IPS DF 4.7 (cell line): ENCODE results near the gene FAM163B.

Experiments used
- DNase-seq: peaks from one replicate; pipeline ENCODE4 v3.0.0-alpha.2; 2013; ENCODE audit warnings: low spot score; ENCODE audit errors: extremely low read depth

Gene FAM163B

DNA sequence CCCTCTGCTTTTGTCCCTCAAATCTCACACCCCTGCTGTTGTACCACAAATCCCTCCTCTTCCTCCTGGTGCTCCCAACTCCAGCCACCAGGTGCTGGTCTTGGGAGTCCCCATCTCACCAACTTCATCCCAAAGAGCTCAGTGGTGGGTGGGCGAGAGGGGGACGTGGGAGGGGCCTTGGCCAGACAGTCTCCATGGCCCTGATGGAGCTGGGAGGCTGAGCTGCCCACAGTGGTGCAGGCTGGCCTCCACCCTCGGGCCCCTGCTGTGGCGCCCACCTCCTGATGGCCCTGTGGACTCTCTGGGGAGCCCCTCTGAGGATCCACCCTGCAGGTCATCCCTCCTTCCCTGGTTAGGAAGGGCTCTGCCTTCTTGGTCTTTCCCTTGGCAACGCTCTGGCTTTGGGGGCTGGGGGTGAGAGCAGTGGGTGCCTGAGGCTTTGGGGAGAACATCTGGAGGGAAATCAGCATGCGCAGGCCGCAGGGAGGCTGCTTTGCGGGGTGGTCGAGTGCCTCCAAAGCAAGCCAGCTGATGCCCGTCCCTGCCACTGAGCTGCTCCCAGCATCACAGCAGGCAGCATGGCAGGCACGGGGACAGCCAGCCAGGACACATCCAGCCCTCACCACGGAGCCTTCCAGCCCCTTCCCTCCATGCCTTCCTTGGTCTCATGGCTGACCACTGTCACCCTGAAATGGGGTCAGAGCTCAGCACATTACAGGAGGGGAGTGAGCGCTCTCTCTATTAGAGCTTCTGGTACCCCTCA is 7.6 kb upstream of the FAM163B start:
- DNase-seq: no peak

DNA sequence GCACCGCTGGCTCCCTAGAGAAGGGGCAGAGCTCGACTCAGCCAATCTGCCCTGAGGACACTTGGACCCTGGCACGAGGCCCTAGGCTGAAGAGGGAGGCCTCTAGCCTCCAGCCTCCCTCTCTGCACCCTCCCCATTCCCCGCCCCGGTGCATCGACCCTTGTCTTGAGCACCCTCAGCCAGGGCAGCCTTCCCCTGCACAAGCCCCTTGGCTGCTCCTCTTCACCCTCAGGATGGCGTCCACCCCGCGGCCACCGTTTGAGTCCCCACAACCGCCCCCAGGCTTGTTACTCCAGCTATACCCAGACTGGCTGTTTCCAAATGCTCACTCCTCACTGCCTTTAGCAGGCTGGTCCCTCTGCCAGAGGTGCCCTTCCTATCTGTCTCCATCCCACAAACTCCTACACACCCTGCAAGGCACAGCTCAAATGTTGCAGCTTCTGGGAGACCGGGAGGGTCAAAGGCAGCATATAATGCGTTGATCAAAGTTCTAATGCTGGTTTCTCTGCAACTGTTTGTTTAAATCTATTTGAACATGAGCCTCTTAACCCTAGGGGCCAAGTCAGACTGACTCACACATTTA is 6.5 kb upstream of the FAM163B start:
- no peak for DNase-seq

DNA sequence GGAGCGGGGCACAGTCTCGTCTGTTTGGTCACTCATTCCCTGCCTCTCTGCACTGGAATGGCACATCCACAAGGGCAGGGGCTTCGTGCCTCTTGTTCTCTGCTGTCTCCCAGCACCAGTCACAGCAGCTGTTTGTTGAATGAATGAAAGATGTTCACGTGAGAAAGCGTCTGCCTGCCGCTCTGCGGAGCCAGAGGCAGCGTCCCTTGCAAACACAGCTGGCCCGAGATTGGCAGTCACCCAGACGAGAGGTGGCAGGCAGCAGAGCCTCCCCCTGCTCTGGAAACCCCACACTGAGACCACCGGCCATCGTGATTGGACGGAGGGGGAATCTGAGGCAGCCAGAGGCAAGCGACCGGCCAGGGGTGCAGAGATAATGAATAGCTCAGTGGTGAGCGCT is 6.0 kb upstream of the FAM163B start:
- DNase-seq: no peak

DNA sequence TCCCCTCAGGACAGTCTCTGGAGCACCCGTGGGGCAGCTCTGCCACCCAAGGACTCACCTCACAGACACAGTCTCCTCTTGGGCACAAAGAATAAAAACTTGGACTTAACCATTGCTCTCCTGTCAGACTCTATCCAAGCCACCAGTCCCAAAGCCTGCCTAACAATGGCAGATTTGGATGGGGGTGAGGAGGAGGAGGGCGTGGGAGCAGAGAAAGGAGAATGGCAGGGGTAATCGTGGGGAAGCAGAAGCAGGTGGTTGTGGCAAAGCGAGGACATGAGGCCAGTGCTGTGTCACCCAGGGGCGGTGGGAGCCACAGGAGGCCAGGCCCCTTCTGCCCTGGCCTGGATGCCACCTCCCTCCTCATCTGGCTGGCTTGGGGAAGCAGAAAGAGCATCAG is 5.5 kb upstream of the FAM163B start:
- DNase-seq: no peak

DNA sequence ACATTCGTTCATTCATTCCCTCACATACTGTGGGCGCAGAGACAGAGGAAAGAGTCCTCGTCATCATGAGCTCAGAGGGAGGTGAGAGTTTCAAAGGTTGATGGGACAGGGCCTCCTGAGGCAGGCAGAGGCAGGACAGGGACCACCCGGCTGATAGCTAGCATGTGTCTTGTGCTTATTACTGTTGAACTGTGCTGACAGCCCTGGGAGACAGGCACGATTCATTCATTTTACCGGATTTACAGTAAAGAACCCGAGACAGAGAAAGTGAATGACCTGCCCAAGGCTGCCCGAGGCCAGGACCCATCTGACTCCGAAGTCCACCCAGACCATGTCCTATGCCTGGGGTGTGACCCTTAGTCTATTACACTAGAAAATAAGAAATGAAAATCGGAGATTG is 4.9 kb upstream of the FAM163B start:
- no peak for DNase-seq

DNA sequence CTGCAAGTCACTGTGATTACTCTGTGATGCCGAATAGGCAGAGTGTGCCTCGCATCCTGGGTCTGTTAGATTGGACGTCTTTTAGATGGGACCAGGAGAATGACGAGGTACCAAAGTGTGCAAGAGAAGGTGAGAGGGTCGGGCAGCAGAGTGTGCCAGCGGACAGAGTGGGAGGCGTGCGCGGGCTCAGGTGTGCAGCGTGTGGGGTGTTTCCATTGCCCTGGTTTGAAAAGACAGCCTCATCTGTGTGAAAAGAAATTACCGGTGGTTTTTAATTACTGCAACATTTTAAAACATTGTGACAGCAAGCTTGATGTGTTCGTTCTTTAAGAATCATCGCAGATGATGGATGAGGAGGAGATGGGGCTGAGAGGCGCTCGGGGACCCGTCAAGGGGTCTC is 4.2 kb upstream of the FAM163B start:
- no peak for DNase-seq

DNA sequence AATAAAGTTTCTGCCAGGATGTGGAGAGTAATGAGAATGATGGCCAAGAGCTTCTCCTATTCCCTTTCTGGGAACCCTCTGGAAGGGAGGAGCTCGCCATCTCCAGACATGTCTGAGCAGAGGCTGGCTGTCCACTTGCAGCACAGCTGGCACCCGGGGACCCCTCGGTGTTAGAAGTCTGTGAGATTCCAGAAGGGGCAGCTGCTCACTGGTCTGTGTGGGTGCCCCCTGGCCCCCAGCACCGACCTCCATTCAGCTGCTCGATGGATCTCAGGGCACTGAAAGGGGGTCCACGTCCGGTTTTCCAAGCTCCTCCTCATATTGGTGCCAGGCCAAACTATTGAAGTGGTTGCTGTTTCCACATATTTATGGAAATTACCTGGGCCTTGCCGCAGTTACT is 3.6 kb upstream of the FAM163B start:
- no peak for DNase-seq

DNA sequence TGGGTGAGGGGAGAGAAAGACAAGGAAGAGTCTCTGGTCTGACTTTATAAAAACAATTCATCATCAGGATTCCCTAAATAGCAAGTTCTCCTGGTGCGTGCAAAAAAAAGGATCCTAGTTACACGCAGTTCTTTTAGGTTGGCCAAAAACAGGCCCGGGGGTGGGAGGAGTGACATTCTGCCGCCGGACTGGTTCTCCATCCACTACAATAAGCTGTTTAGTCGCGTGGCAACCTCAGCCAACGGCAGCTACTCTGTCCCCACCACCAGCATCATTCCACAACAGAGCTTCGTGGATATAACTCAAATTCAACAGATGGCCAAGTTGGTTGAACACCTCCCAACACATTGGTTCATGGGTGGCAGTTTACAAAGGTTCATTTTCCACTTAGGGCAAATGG is 2.9 kb upstream of the FAM163B start:
- DNase-seq: no peak

DNA sequence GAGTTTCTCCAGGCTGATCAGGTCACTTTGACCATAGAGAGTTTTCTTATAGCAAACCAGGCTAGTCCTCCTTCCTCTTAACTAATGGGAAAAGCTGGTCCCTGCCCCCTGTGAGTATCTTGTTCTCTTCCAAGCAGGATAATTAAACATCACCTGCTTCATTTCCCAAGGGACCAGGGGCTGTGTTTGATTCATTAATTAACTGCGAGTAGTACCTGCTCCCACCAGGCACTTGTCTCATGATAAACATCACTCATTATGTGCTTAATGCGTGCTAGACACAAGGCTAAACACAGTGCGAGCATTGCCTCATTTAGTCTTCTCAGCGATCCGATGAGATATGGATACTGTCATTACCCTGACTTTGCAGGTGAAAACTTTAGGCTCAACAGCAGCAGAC is 1.7 kb upstream of the FAM163B start:
- DNase-seq: no peak

DNA sequence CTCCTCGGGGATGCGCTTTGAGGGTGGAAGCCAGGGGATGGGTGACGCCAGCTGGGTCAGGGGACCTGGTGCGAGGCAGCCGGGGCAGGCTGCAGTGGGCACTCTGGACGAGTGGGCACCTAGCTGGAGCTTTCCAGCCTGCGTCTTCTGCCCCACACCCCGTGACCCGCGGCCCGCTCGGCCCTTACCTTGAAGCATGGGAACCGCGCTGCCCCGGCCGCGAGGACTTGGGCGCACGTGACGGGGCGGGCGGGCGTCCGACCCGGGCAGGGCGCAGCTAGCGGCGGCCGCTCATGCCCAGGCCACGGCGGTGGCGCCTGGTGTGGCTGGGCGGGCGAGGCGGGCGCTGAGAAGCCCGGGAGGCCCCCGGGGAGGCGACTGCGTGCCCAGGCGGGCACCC is 300 bp downstream of the FAM163B start:
- no peak for DNase-seq

DNA sequence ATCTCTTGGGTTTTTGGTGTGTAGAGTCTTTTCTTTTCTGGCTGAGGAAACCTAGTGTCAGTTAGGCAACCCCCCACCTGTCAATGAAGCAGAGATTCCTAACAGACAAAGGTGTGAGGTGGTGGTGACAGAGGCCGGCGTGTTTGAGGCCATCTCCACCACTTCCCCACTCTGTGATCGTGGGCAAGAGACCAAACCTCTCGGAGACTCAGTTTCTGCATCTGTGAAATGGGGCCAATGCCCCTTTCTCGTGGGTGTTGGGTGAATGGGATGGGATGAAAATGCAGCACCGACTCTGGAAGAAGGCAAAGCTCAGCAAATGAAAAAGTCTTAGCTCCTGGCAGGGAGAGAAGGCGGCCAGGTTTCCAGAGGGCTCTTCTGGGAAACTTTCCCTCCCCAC is 807 bp downstream of the FAM163B start:
- no peak for DNase-seq

DNA sequence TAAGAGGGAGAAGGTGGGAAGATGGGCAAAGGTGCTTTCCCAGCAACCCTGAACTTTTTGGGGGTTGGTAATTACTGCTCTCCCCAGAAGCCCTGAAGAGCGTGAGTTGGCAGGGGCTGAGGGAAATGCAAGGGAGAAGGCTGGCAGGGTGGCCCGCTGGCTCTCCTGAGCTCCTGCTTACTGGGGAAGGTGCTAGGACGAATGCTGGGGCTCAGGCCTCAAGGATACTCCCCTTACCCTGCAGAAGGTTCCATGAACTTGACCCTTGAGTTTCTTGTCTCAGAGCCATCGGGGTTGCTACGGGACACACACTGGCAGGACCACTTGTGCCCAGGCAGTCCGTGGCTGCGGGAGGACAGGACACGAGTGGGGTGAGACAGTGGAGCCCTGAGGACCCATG is 1.2 kb downstream of the FAM163B start:
- DNase-seq: no peak

DNA sequence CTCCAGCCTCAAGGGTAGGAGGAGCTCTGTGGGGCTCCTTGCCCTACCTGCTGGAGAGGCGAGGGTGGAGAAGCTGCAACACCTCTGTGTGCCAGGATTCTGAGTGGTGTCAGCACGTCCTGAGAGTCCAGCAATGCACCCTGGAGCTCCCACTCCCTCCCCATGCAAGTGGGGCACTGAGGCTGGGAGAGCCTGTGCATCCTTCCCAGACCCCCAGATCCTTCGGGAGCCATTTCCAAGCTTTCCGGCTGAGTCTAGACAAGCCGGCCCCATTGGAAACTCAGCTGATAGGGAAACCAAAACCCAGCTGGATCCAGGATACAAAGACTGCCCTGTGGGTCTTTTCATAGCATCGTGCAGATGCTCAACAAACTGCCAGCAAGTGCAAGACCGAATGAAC is 1.8 kb downstream of the FAM163B start:
- no peak for DNase-seq

DNA sequence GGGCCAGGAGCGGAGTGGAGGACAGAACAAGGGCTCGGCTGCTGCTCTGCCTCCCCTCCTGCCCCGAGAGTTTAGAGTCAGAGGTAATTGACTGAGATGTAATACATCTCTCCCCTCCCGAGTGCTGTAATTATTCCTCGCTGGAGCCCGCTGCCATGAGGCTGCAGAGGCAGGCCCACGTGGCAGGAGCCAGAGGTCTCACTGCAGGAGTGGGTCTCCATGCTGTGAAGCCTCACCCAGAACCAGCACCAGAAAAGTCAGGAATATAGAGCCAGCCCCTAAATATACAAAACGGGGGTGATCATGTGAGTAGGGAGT is 2.5 kb downstream of the FAM163B start:
- no peak for DNase-seq

DNA sequence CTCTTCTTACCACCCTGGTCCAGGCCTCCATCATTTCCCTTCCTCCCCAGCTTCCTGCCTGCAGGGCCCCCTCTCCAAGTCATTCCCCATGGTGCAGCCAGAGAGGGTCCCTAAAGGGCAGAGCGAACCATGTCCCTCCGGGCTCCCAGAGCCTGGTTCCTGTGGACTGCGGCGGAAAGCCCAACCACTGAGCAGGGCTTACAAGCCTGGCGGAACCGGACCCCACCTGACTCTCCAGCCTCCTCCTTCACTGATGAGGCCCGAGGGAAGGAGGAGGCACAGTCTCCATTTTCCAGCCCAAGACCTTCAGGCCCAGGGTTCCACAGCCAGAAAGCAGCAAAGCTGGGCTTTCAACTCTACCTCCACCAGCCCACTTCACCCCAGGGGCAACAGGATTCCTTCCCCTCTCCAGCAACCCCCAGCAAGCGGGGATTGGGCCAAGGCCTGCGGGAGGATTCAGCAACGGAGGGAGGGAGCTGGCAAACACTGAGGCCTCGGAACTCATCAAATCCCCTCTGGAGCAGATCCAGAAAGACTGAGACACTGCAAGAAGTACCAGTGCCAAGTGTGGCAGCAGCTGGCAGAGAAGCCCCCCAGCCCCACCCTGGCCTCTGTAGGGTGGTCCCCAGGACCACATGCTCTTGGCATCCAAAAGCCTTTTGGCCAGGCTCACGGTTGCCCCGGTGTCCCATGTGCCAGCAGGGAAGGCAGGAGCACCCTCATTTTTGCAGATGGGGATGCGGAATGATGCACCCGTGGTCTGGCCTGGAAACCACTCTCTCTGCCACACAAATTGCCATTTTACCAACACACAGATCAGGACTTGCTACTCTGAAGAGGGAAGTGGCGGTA is 3.1 kb downstream of the FAM163B start:
- no peak for DNase-seq

DNA sequence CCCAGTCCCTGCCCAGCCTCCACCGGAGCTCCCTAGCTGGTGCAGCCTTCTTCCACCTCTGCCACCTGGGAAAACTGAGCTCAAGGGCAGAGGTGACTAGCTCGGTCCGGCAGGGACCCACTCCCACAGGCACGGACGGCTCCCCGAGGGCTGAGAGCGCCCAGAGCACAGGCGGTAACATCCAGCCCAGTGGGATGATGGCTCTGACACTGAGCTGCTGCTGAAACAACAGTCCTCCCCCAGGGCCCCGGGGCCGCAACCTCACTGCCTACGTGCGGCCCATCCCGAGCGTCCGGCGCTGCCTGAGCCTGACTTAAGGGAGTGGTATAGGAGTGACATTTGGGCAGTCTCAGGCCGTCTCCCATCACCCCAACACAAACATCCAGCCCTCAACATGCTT is 3.7 kb downstream of the FAM163B start:
- DNase-seq: no peak

DNA sequence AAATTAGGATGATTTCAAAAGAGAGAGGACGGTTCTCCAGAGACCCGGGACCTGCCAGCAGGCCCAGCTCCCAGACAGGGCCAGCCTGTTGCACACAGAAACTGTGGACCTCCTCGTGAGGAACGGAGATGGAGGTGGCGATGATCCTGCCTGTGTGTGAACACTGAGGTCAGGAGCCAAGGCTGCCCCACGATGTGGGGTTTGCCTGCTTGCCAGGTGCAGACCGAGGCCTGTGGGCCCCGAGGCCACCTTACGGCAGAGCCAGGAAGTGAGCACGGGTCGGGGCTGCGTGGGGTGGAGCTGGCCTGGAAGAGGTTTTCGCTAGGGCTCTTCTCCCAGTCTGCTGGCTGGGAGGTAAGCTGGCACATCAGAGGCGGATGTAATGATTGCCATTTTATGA is 4.3 kb downstream of the FAM163B start:
- no peak for DNase-seq

DNA sequence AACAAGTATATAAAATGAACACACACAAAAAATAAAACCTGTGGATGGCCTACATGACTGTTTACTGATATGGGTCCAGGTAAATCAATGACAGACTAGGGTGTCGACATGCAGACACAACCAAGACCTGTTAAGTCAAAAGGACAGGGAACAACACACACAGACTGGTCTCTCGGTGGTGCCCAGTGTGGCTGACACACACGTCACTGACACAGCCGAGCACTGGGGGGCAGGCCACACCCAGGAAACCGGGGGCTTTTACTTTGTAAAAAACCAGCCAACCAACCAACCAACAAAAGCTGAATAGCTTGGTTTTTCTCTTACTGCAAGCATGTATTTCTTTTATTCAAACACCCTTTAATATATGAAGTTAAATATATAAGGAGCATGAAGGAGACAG is 5.0 kb downstream of the FAM163B start:
- no peak for DNase-seq

DNA sequence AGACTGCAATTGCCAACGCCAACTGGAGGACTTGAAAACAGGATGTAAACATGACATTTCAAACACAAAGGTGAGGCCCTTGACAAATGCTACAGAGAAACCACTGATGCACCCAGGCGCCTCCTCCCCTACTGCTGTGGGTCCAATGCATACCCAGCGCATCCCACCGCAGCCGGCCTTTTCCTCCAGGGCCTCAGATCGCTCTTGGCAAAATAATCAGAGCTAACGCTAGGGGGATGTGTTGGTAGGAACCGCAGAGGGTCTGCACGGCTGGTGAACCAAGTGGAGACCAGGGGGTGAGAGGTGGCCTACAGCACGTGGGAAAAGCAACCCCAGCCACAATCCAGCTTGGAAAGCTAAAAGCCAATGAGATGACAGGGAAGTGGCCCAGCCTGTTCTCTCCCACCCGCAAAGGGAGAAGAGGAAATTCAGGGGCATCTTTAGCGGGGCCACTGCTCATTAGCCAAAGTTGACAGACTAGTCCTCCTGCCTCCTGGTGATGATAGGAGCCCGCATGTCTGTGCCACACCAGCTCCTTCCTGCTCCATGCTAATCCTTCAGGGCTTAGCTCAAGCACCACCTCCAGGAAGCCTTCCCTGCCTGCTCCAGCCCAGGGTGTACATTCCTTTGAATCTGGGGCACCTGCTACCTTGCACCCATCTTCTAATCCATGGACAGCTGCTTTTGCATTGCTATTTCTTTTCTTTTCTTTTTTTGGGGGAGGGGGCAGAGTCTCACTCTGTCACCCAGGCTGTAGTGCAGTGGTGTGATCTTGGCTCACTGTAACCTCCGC is 5.9 kb downstream of the FAM163B start:
- DNase-seq: no peak

DNA sequence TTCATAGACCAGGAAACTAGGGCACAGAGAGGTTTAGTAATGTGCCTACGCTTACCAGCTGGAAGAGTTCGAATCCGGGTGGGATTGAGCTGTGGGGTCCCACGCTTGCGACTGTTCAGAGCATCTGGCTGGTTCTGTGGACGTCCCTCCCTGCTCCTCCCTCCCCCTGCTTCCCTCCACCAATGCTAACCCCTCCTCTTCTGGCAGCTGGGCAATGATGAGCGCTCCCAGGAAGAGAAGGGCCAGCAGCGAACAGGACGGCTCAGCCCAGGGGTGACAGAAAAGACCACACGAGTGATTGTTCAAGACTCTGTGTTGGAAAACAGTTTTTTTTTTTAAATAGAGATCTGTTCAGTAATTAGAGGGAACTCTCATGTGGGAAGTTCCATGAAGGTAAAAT is 6.9 kb downstream of the FAM163B start:
- no peak for DNase-seq

DNA sequence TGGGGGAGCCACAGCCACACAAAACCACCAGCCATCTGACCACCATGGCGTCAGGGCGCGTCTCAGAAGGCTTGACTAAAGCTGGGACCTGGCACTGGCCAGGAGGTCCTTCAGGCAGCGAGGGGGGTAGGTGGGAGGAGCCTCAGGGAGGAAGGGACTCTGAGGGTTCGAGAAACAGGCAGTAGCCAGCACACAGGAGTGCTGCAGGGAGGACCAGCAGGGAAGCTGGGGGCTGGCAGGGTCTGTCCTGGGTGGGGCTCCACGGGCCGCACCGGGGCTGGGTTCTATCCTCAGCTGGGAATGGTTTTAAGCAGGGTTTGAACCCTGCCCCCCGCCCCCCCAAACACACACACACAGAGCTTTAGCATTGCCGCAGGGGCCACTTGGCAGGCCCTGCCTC is 7.4 kb downstream of the FAM163B start:
- no peak for DNase-seq

DNA sequence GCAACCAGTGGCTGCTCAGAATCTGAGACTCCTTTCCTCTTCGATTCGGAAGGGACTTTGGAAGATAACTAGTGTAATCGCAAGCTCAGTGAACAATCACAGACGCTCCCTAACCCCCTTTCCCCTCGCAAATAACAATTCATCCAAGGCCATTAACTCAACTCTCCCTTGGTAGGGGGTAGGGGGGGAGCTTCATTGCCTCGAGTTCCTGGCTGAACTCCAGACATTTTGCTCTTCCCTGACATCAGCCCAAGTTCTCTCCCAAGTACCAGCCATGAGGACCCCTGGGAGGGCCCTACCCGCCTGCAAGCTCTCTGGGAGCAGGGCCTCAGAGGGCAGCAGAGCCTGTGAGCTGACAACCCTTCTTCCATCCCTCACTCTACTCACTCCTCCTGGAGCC is 8.4 kb downstream of the FAM163B start:
- no peak for DNase-seq
